Cerebellar cortex (tissue), 1 donor: Measurements from ENCODE around the gene BCL2.

ENCODE experiments used
- DNase-seq: peaks from one replicate; pipeline ENCODE4 v3.0.0-alpha.2; 2015; ENCODE audit warnings: low spot score

The BCL2 gene

DNA sequence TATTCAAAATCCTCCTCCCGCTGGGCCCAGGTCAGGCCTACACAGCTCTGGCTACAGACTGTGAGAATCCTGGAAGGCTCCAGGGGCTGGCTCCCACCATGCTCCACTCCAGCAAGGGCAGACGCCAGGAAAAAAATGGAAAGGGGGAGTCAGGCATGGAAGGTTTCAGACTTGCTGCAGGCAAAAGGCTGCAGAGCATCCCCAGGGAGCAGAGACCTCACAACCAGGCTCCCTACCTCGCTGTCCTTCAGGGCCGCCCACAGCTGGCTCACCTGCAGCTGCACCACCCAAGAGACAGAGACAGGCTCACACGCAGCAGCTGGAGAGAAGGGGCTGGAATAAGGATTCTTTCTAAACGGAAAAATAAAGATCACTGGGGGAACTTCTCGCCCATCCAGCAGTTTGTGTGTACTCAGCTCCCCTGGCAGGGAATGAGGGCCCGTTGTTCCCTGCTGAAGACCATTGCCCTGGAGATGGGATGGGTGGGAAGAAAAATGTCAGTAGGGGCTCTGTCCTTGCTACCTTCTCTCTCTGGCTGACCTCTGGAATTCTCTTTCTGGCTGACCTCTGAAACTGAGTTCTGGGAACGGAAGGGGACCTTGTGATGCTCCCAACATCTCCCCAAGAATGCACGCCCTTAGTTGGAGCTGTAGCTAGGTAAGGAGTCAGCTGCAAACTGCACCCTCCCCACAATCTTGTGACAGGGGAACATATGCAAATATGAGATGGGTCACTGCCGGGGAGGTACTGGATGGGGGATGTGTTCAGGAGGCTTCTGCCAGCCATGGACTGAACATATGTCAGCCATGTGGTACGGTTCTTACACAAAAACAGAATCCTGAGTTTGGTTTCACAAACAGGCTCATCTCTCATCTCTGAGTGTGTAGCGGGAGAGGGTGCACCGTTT lies 34.5 kb downstream of the BCL2 start:
- no peak for DNase-seq

DNA sequence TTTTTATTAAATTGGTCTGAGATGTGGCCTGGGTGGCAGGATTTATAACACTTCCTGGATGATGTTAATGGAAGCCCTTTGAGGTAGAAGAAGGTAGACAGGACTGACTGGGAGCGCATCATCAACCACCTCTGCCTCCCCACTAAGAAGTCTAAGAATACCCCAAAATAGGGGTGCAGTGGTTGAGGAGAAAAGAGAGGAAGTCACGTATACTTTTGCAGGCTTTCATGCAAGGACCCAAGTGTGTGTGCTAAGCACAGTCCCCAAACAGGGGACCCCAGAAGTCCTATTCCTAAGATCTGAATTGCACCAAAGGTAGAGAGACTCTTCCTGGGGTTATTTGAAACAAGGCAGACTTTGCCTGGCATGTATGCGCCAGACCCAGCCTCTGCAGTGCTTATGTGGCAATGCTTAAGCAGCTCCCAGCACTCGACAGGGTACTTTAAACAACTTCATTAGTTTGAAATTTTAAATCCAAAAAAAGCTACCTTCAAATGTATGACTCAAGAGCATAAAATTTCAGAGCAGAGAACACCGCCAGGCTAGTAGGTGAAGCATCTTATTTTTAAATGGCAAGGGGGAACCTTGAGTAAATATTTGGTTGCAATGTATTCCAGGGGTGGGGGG lies 35.3 kb downstream of the BCL2 start:
- no peak for DNase-seq

DNA sequence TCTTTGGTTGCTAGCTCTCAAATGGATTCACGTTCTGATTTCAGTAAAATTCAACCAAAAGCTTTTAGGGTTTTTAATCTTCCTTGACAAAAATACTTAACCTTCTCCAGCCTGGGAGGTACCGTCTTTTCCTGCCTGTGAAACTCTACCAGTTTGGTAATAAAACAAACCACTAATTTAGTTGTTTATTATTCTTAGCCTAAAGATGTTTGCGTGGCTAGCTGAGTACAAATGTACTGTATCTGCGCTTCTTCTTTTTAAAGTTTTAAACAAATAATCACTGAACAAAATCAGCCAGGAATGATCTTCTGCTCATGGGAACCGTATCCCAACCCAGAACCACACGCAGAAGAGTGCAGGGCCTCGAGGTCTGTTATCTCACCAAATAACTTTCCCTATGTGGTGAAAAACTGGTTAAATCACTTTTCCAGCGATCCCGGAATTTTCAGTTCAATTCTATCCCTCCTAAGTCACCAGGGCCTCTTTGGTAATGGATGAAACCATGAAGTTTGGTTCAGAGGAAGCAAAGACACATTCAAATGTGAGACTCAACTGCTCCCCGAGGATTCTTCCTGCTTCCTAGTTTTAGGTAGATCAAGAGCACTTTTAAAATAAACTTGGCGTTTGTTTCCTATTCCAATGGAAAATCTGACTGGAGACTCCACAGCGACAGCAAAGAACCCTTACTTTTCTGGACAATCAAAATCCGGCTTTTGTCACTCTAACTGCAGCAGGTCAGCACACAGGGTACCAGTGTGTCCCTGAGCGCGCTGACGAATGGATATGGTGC lies 36.1 kb downstream of the BCL2 start:
- DNase-seq = no peak

DNA sequence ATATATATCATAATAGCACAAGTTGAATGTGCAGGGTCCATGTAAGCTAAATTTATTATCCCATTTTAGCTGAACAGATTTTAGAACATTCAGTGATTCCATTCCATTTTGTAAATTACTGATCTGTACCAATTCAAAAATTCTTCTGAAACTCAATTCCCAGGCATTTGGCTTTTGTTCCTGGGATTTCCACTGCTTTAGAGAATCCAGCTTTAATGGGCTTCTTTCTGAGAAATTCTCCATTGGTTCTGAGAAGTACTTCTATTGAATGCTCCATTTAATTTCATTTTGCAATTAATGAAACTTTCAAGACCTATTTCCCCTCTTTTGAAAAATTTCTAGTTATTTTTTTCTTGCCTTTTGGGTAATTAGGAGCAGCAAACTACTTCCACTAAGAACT lies 36.8 kb downstream of the BCL2 start:
- no peak for DNase-seq

DNA sequence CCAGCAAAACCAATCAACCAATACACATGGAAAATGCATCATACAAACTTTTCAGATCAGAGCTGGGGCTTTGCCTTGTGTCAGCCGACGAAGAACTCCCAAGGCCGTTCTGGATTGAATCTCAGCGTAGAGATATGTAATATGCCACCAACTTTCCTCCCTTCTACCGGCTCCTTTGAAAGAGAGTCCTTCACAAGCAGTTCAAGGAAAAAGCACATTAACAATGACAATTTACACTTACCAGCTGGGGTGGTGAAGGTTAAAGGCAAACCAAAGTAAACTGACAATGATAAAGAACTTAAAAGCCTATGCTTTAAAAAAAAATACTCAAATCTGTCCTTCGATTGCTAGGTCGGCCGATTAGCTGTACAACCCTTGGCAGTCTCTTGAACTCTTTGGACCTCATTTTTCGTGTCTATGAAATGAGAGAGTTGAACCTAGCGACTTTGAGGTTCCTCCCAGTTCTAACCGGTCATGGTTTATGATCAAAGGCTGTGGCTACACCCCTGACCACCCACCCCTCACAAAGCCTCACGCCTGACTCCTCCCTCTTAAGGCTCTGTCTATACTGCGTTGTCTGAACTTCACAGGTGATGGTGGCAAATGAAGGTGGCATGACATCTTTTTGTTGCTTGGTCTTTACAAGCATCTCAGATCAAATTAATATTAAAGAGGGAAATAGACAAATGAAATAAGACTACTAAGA lies 46.2 kb downstream of the BCL2 start:
- no peak for DNase-seq

DNA sequence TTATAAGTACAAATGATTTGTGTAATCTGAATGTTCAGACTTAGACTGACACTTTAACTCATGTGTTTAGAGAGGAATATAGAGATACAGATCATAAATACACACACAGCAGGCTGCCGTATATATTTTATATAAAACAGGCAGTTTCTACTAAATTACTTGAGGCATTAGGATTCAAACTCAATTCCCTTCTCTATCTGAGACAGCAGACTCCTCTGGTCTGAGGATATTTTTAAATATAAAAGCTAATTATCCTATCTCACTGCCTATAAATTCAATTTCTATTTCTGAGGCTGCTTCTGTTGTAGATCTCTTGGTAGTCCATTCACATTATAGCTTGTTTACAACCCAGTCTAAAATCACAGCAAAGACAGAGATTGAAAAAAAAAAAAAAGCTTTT lies 46.9 kb downstream of the BCL2 start:
- DNase-seq = no peak

DNA sequence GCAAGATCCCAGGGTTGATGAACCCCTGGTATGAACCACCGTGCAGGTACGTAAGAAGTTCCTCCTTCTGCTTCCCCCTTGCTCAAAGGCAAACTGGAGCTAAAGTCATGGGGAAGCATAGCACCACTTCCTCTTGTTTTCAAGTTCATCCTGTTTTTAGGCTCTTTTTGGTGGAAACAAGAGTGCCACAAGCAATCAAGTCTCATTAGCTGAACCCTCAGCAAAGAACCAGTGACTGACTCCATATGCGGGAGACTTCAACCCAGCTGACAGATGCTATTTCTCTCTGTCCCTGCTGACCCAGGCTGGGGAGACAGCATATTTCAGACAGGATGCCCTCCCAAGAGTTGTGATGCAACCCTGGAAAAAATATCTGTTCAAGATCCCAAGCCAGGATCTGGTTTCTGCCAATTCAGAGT lies 47.7 kb downstream of the BCL2 start:
- no peak for DNase-seq

DNA sequence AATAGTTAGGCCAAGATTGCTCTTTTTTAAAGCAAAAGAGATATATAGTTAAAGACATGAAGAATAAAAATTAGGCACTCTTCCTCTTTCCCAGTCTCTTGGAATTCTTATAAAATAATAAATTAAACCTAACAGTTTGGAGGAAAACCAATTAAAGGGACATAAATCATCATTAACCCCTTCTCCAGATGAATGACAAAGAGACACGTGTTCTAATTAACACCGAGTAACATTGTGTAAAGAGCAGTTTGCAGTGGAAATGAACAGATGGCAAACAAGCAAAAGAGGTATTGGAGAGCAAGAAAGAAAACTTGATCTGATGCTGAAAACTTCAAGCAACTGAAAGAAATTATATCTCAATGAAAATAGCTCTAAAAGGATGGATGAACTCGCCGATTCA lies 48.4 kb downstream of the BCL2 start:
- no peak for DNase-seq

DNA sequence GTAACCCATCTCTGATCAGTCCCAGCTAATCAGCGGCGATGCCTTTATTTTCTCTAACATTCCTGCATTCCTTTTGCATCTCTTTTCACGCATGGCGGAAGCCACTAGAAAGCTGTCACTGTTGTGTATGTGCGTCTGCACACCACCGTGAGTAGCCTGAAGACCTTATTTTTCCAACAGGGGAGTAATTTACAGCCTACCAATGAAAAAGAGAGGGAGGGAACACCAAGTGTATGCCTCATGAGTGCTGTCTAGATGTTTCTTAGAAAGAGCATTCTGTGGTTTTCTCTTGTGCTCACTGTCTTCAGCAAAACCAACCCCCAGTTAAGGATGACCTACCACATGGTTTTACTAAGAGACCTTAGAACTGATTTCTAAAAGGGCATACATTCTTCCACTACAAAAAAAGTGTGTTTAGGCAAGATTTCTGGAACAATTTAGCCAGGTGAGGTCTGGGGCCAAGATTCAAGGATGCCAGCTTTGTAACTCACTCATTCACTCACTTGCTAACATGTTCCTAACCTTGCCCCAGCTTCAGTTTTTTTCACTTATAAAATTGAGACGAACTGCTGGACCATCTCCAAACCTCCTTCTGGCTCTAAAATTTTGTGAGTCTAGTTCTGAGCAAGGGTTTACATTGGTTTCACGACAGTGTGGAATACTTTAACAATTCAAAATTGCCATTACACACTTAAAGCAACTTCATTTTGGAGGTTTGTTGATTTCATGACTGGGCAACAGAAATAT lies 51.4 kb downstream of the BCL2 start:
- DNase-seq = no peak

DNA sequence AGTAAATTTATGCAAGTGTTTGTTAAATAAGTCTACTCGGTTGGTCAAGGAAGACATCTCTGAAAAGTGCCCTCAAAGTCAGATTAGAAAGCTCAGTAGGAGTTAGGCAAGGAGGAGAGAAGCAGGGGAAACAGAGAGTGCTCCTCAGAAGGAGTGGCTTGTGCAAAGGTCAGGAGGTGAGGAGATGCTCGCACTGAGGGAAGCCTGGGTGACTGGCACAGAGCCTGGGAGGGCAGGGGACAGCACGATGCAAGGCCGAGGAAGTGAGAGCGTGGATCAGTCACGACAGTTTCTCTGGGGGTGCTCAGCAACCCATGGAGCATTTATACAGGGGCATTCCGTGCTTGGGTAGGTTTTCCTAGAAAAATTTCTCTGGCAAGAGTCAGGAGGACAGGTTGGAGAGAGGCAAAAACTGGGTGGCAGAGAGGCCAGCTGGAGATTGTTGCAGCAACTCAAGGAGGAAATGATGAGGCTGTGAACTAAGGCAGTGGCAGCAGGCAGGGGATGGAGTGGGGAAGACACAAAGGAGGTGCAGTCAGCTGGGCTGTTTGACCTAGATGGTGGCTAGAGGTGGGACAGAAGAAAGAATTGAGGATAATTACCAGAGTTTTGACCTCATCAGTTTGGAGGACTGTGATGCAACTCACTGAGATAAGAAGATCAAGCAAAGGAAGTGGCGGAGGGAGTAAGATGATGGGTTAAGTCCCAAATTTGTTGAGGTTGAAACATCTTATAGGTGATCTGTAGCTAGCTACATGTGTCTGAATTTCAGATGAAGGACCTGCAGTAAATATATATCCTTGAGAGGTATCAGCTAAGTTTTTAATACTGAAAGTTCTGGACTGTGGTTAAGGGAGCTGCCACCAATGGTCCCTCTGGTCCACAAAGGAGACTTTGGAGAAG lies 52.4 kb downstream of the BCL2 start:
- DNase-seq = no peak

DNA sequence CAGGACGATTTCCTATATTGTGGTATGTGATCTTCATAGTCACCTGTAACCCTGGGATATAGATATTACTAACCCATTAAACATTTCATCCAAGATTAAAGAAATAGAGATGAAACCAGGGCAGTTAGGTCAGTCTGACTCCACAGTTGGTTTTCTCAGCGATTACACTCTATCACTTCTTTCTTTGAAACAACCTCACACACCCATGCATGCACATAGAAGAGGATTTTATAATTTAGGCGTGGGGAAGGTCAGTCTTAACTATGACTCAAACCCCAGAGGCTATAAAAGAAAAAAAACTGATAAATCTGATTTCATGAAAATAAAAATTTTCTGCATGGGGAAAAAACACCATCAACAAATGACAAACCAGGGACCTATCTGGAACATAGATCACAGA lies 54.2 kb downstream of the BCL2 start:
- DNase-seq = no peak

DNA sequence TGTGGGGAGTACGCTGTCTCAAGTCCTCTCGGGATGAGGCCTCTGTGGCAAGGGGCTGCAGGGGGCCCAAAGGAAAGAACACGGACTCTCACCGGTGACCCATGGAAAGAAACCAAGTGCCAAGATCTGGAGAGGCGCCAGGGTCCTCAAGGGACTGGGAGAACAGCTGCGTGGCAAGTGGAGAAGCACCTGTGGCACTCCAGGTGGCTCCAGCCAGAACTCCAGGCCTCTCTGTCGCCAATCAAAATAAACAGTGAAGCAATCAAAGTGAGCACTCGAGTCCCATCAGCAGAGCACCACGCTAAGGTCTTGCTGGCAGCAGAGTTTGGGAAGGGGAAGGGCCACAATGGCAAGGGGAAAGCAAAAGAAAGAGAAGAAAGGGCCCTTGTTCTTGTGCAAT lies 54.7 kb downstream of the BCL2 start:
- DNase-seq = no peak

DNA sequence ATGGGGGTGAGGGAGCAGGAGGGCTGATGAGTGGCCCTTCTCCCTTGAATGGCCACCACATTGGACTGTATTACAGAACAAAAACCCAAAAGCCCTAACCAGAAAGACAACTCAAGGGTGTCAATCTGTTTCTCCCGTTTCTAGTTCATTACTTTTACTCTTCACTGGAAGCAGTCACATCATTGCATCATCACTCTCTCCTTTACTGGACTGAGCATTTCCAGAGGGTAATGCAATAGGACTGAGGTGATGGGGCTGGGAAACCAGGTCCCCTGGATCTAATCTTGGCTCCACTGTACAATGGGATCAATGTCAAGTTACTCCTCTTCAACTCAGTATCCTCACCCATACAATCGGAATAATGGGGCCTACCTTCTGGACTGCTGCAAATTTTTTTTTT lies 56.1 kb downstream of the BCL2 start:
- DNase-seq = no peak

DNA sequence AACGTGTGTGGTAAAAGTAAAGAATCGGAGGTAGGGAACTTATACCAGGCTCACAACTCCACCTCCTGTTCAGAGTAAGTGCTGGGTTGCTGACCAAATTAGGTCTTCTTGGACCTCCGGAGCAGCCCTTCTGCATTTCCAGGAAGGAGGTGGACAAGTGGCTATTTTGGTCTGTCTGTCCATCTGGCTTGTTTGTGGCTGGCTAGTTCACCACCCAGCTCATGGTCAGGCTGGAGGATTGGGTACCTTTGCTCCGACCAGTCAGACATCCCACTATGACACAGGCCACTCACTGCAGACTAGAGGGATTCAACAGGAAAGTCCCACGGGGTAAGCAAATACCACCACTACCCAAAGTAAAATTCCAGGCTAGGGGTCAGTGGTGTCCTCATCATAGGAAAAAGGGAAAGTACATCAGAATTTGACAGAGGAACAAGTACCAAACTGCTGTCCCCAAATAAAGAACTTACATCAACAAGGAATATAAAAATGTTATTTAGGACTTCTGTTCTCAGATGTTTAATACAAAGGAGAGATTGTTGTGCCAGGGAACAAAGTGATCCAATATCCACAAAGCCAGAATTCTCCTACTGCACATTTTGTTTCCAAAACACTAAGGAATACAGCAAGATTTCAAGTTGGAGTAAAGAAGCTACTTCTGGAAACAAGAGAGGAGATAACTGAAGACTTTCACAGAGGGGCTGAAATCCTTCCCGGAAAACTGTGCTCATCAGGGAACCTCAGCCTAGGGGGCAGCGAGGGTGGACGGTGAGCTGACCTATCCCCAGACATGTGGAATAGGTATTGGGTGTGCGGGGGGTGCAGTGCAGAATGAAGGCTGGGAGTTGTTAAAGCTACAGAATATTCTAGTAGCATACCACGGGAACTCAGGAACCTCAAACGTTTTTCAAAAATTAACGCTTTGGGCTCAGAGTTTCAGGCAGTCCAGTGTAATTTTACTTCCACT lies 56.9 kb downstream of the BCL2 start:
- peak; percentile 25 for DNase-seq

DNA sequence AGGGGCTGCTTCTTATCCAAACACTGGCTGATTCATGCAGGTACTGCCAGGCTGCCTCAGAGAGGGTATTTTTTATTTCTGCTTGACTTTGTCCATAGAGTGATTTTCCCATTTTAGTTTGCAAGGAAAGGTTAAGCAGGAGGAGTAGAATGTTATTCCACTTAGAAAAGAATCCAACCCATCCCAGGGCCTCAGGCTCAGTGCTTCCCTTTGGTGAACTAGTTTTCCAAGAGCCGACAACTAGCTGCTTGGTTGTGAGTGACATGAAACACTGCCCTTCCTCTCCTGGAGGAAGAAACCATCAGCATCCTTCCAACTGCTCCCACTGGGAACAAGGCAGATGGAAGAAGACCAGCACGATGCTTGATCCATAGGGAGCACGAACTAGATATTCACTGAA lies 58.5 kb downstream of the BCL2 start:
- no peak for DNase-seq

DNA sequence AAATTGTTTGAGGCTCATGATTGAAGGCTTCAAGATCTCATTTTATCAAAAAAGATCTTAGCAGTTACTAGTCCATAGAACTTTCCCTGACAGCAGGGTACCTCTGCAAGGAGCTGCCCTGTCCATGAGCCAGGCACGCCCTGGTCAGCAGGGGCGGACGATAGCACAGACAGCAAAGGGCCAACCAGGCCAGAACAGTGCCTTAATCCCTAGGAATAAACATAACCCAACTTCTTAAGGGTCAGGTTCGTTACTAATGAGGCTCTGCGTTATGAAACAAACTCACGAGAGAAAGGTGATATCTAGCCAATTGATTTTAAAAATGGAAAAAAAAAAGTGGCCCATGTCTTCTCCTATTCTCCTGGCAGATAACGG lies 59.2 kb downstream of the BCL2 start:
- DNase-seq = no peak

DNA sequence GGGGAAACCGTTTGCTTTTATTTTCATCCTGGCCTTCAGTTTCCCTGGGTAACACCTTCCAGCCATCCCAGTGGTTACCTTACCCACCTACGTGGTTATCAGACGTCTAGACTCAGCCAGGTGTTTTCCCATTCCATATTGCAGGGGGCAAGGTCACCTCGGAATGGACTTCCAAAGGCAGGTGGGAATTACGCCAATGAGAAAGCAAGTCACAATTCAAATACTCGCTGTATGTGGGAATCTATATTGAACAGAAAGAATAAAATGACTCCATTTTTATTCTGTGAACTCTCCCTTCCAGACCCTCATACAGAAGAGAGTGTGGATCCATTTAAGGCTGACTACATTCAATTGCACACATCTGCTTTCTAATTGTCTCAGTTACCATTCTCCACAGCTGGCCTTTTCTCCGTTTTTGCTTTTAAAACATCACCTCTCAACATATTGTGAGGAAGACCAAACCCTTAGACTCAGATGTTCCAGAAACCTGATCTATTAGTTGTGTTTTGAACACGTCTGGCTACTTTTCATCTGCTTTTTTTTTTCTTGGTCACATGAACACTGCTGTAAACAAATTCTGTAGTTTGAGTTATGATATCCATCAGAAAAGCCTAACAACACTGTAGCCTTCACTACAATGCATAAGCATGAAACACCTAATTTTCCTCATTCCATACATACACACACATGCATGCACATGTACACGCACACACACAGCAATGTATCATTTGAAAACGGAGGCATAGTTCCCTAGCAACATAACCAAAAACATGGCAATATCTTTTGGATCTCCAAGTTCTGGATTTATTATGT lies 59.8 kb downstream of the BCL2 start:
- no peak for DNase-seq
